Lower lobe of right lung (tissue), 2 donors: Measurements from ENCODE around the gene AHNAK2. TPM values are rescaled to one million over a fixed set of nuclear protein-coding genes. Genes with fewer than 3 reads are reported as not detected.
A peak's percentile ranks its signal among the peaks of the same experiment; 100 is the strongest.

Source experiments
- ATAC-seq, 2 donors: fragments of 200-7000 bp; cut with Tn5 transposase; one replicate each; pipeline ENCODE4 v1.9.1; 2020 to 2022; ENCODE audit warnings: mild to moderate bottlenecking in 2 of 2, moderate library complexity in 2 of 2
- DNase-seq: peaks from one replicate; pipeline ENCODE4 v3.0.0-alpha.2; 2020
- H3K27ac ChIP-seq: fragments of 200-600 bp; one replicate; pipeline ENCODE4 v1.8.0; 2022
- H3K27me3 ChIP-seq: fragments of 200-600 bp; one replicate; pipeline ENCODE4 v1.8.0; 2022; ENCODE audit warnings: low read depth
- H3K36me3 ChIP-seq: fragments of 200-600 bp; one replicate; pipeline ENCODE4 v1.8.0; 2022; ENCODE audit warnings: mild to moderate bottlenecking
- H3K4me1 ChIP-seq: fragments of 200-600 bp; one replicate; pipeline ENCODE4 v1.8.0; 2022
- H3K4me3 ChIP-seq: fragments of 200-600 bp; one replicate; pipeline ENCODE4 v1.8.0; 2022; ENCODE audit warnings: mild to moderate bottlenecking
- H3K9me3 ChIP-seq: fragments of 200-600 bp; one replicate; pipeline ENCODE4 v1.8.0; 2022
- intact Hi-C: fragments of 100-400 bp; cut with DNase I; formaldehyde crosslinking; loops from one replicate; pipeline ENCODE4 v1.11.0; 2022
- total RNA-seq: library from RNA; stranded (reverse); fragmentation: NEBNext Ultra II Directional; extraction: Animal tissue kit (Norgen Biotek cat#: 25700); gene quantifications from one replicate; pipeline ENCODE4 v1.2.1, GENCODE V29; 2021
- TF ChIP-seq, protein P1 (sequence below): fragments of 200-600 bp; IDR thresholded peaks from one replicate; pipeline ENCODE4 v1.8.0; 2022; ENCODE audit warnings: antibody characterized with exemption, mild to moderate bottlenecking
- donor health status: DM: no; HTN: yes; CAD: no; lungs with severe emphysema.

AHNAK2 gene
- total RNA-seq, 1 donor from 2014 or later: 10.8 TPM

DNA sequence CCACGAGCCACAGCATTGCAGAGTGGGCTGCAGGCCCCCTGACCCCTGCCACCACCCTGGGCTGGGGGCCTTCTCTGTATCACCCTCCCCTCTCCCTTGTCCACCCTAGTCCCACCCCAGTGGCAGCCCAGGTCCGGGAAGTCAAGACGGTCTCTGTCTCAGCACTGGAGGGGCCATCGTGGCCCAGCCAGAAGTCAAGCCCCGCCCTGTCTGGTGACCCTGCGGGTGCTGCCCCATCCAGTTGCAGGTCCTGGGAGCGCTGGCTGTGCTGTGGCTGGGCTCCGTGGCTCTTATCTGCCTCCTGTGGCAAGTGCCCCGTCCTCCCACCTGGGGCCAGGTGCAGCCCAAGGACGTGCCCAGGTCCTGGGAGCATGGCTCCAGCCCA lies 50.8 kb downstream of the AHNAK2 start:
- Histone ChIP-seq H3K27ac (no peak overlapping the region), H3K4me3 (no peak overlapping the region), H3K9me3 (no peaks in the 10 kb centered on the region), H3K27me3 (peaks cover 5% of the 10 kb centered on the region), H3K4me1 (peaks cover 7% of the 10 kb centered on the region), H3K36me3 (no peaks in the 10 kb centered on the region)
- ATAC-seq (no peak), DNase-seq (no peak)
- intact Hi-C loops: no loop called here
- TF ChIP-seq, protein P1, sequence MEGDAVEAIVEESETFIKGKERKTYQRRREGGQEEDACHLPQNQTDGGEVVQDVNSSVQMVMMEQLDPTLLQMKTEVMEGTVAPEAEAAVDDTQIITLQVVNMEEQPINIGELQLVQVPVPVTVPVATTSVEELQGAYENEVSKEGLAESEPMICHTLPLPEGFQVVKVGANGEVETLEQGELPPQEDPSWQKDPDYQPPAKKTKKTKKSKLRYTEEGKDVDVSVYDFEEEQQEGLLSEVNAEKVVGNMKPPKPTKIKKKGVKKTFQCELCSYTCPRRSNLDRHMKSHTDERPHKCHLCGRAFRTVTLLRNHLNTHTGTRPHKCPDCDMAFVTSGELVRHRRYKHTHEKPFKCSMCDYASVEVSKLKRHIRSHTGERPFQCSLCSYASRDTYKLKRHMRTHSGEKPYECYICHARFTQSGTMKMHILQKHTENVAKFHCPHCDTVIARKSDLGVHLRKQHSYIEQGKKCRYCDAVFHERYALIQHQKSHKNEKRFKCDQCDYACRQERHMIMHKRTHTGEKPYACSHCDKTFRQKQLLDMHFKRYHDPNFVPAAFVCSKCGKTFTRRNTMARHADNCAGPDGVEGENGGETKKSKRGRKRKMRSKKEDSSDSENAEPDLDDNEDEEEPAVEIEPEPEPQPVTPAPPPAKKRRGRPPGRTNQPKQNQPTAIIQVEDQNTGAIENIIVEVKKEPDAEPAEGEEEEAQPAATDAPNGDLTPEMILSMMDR: no peak

DNA sequence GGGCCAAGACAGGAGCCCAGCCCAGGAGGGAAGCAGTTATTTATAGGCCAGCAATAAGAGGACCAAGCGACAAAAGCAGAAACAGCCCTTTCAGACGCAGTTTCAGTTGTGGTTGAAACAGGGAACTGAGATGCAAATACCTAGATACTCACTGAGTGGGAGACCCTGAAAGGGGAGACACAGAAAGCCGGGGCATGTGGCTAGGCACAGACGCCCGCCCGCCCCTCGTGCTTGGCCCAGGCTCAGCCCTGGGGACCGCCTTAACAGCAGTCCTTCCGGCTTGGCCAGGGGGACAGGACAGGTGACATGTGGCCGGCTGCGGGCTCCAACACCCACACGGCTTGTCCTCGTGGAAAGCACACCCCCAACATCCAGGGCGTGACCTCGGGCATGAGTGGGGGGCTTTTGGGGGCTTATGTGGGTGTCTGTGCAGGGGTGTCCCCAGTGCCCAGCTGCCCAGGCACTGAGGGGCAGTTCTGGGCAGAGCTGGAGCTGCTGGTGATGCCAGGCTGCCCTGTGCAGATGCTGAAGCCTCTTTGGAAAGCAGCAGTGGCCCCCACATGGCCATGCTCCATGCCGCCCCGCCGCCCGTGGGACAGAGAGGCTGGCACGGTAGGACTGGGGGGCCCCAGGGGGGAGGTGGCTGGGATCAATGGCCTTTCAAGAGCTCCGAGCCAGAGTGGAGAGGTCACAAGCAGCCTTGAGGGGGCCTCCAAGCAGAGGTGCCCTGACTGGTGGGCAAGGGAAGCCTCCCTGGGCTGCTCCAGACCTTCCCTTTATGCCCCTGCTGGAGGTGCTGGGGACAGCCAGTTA lies 51.3 kb downstream of the AHNAK2 start:
- TF ChIP-seq, protein P1: no peak
- intact Hi-C loops: no loop called here
- DNase-seq (no peak), ATAC-seq (peak in 1 of 2 donors; percentile 2)
- Histone ChIP-seq H3K9me3 (no peaks in the 10 kb centered on the region), H3K4me3 (no peak overlapping the region), H3K27ac (no peak overlapping the region), H3K4me1 (peaks cover 1% of the 10 kb centered on the region), H3K36me3 (no peaks in the 10 kb centered on the region), H3K27me3 (peaks cover 5% of the 10 kb centered on the region)

DNA sequence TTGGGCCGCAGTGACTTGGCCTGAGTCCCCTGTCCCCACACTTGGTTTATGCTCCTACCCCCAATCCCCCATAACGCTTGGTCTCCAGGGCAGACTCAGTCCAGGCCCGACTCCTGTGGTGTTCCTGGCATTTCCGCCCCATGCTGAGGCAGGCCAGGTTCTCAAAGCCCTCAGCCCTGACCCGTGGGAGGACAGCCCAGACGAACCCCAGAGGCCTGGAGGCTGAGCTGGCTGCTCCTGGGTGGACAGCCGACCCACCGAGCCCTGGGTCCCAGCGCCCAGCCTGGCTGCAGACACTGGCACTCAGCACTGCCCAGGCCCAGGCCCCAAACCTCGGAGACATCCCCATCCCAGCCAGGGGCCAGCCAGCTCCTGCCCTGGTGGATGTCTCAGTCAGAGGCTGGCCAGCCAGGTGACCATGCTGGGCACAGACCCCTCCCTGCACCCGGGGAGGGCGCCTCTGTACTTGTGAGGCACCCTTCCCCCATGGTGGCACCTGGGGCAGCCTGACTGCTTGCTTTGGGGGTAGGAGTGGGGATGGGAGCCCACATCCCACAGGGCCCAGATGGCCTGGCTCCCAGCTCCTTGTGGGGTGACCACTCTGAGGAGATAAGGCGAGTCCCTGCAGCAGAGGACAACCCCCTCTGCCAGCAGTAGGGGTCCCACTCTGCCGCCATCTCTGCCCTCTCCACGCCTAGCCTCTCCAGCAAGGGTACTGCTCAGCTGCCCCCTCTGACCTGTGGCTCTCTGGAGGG lies 52.1 kb downstream of the AHNAK2 start:
- intact Hi-C loops: no loop called here
- DNase-seq (peak; percentile 43), ATAC-seq (no peak)
- peaks cover 5% of the 10 kb centered on the region for H3K27me3 ChIP-seq
- TF ChIP-seq, protein P1: no peak
- H3K4me1 ChIP-seq: no peaks in the 10 kb centered on the region
- H3K9me3 ChIP-seq: no peaks in the 10 kb centered on the region
- no peak overlapping the region for H3K4me3 ChIP-seq
- H3K36me3 ChIP-seq: no peaks in the 10 kb centered on the region
- H3K27ac ChIP-seq: no peak overlapping the region

DNA sequence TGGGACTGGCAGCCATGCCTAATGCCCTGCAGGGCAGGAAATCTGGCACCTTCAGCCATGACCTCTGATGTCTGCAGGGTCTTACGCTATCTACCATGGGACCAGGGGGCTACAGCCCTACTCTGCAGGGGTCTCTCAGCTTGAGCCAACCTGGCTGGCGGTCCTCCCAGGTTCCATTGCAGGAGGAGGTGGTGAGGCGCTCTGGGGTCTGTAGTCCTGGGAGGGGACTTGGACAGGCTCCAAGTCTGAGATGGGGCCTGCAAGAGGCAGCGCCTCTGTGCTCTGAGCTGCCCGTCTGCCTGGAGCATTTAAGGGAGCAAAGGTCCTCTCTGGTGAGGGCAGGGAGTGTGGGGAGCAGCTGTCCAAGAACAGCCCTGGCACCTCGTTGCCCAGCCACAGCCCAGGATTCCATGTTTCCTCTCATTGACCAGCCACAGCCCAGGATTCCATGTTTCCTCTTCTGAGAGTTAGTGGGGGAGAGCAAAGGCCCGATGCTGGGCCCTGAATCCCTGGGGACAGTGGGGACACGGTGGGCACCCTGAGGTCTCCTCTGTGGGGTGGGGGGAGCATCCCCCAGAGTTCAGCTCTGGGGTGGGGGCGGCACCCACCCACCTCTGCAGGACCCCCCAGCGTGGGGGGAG lies 52.8 kb downstream of the AHNAK2 start:
- Histone ChIP-seq H3K27ac (no peak overlapping the region), H3K9me3 (no peaks in the 10 kb centered on the region), H3K4me1 (no peaks in the 10 kb centered on the region), H3K27me3 (peaks cover 5% of the 10 kb centered on the region), H3K36me3 (no peaks in the 10 kb centered on the region), H3K4me3 (no peak overlapping the region)
- intact Hi-C loops: no loop called here
- DNase-seq (no peak), ATAC-seq (no peak)
- TF ChIP-seq, protein P1: no peak

DNA sequence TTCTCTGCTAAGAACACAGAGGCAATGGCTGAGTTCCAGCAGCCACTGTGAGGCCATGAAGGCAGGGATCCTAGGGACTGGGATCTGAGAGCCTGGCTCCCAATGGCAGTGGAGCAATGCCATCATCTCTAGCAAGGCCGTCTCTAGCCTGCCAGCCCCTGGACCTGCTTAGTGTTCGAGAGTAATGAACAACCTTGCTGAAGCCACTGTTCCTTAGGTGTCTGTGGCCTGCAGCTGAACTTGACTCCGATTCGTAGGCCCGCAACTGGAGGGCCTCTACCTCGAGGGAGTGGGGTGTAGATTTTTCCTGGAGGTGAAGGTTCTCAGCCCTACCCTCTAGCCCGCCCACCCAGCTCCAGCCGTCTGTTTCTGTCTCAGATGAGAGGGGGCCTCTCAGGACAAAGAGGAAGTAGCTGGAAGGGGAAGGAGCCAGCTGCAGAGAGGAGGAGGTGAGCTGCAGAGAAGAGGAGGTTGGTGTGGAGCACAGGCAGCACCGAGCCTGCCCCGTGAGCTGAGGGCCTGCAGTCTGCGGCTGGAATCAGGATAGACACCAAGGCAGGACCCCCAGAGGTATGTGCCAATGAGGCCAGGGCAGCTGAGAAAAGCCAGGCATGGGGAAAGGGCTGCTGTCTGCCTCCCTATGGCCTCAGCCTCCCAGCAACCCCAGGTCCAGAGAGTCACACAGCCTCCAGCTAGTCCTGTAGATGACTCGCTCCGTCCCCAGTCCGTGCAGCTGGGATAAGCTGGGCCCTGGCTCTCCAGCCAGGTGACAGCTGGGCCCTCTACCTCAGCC lies 53.6 kb downstream of the AHNAK2 start, which contains the start of gene PLD4:
Gene PLD4, plus strand, starts transcription at position 459 of the 793 bp plus-strand sequence. CDS start 2,262 bp downstream, outside the sequence.
- DNase-seq (no peak), ATAC-seq (no peak)
- TF ChIP-seq, protein P1: no peak
- Histone ChIP-seq H3K9me3 (no peaks in the 10 kb centered on the region), H3K4me1 (no peaks in the 10 kb centered on the region), H3K27ac (no peak within 1 kb of the TSS), H3K27me3 (peaks cover 5% of the 10 kb centered on the region), H3K36me3 (no peaks in the 10 kb centered on the region), H3K4me3 (no peak within 1 kb of the TSS)
- intact Hi-C loops: no loop called here
